Fibroblast of villous mesenchyme (primary cell): ENCODE measurements around the gene PKP2. TPM values are rescaled to one million over a fixed set of nuclear protein-coding genes. Genes with fewer than 3 reads are reported as not detected.

Source experiments
- DNase-seq: peaks from one replicate; pipeline ENCODE4 v3.0.0-alpha.2; 2010; ENCODE audit warnings: low read depth
- H3K4me3 ChIP-seq: 2 replicates; pipeline ENCODE4 v1.5.1; 2011; ENCODE audit warnings: low read depth, mild to moderate bottlenecking, low read length
- CTCF ChIP-seq: IDR thresholded peaks from 2 replicates; pipeline ENCODE4 v1.5.1; 2012; ENCODE audit warnings: low read depth, mild to moderate bottlenecking, low read length; ENCODE audit not compliant: insufficient read depth
- total RNA-seq: library from RNA; depleted of rRNA; stranded (reverse); fragments of >200 nt; gene quantifications from 2 replicates; pipeline ENCODE4 v1.2.3, GENCODE V29; 2012

Gene PKP2
- total RNA-seq, 1 donor: 9.5 TPM

GRCh38 chr12:32804301-32804700 is 92.3 kb downstream of the PKP2 start:
- H3K4me3 ChIP-seq: no peak overlapping the region
- no peak for TF ChIP-seq CTCF
- DNase-seq: no peak

- no peak for DNase-seq
- no peak overlapping the region for H3K4me3 ChIP-seq
- TF ChIP-seq CTCF: no peak
Measured at GRCh38 chr12:32801269-32801980, 95.2 kb downstream of the PKP2 start.

- TF ChIP-seq CTCF: no peak
- DNase-seq: no peak
- H3K4me3 ChIP-seq: no peak overlapping the region
Measured at GRCh38 chr12:32794281-32794680, 102.3 kb downstream of the PKP2 start.

GRCh38 chr12:32789916-32790315 is 106.7 kb downstream of the PKP2 start:
- H3K4me3 ChIP-seq: no peak overlapping the region
- peak; percentile 74 for DNase-seq
- TF ChIP-seq CTCF: no peak

- DNase-seq: peak; percentile 64
- H3K4me3 ChIP-seq: no peak overlapping the region
- no peak for TF ChIP-seq CTCF
Measured at GRCh38 chr12:32789446-32789845, 107.1 kb downstream of the PKP2 start.

GRCh38 chr12:32788405-32788804 is 108.2 kb downstream of the PKP2 start:
- DNase-seq: no peak

More at GRCh38 chr12:32788405-32788804, 108.2 kb downstream of the PKP2 start:
- no peak overlapping the region for H3K4me3 ChIP-seq
- TF ChIP-seq CTCF: no peak
